HG03439 (cell line): ENCODE results near the gene EMILIN1.
"Not testable (repeated sequence)": the region's sequence is repeated elsewhere in the genome, so short reads cannot be mapped to it uniquely, and the experiment has no call there.

Experiments
- ATAC-seq: cut with Tn5 transposase; IDR thresholded peaks from one replicate; pipeline ENCODE4 v1.9.1; 2021; ENCODE audit warnings: mild to moderate bottlenecking, moderate library complexity; ENCODE audit not compliant: unreplicated experiment

Gene EMILIN1

DNA sequence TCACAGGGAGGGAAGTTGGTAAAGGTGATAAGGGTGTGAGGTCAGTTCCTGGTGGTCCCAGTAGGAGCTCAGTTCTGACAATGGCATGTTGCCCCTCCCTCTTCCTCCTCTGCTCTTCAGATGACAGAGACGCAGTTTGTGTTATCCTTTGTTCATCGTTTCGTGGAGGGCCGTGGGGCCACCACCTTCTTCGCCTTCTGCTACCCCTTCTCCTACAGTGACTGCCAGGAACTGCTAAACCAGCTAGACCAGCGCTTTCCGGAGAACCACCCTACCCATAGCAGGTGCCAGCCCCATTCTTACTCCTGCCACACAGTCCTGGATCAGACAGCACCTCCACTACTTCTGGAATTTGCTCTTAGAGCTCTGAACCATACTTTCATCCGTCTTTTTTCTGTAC lies 24.6 kb upstream of the EMILIN1 start:
- no peak for ATAC-seq

DNA sequence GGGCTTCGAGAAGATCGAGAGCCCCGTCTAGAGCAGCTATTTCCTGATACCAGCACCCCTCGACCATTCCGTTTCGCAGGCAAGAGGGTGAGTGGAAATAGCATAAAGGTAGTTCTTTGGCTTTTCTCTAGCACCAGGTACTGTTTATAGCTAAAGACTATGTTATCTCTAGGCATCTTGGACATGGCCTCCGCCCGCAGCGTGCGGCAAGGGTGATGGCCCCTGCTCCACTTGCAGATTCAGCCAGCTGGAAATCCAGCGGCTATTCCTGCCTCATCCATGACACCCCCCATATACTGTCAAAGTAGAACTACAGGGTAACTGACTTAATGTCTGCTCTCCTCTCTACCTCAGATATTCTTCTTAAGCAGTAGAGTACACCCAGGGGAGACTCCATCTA lies 23.7 kb upstream of the EMILIN1 start:
- ATAC-seq: no peak

DNA sequence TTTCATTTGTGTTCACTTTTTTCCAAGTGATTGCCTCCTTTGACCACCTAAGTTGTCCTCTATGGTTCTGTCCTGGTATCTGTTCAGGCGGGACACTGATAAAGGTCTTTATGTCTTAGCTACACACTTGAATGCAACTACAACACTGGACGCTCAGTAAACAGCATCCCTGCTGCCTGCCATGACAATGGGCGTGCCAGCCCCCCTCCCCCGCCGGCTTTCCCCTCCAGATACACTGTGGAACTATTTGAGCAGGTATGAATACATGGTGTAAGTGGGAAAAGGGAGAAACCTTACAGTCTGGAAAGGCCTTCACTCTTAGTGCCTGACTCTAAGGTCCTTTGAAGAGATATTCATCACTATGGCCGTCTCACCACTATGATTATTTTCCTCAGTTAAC lies 21.2 kb upstream of the EMILIN1 start:
- ATAC-seq: no peak

DNA sequence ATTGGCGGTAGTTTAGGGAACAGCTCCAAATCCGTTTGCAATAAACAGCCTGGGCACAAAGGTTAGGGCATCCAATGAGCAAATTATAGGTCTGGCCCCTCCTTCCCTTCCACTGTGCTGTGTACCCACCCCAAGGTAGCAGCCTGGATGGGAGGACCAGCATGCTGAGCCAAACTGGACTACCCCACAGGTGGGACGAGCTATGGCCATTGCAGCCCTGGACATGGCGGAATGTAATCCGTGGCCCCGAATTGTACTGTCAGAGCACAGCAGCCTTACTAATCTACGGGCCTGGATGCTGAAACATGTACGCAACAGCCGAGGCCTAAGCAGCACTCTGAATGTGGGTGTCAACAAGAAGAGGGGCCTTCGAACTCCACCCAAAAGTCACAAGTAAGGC lies 20.2 kb upstream of the EMILIN1 start:
- no peak for ATAC-seq

DNA sequence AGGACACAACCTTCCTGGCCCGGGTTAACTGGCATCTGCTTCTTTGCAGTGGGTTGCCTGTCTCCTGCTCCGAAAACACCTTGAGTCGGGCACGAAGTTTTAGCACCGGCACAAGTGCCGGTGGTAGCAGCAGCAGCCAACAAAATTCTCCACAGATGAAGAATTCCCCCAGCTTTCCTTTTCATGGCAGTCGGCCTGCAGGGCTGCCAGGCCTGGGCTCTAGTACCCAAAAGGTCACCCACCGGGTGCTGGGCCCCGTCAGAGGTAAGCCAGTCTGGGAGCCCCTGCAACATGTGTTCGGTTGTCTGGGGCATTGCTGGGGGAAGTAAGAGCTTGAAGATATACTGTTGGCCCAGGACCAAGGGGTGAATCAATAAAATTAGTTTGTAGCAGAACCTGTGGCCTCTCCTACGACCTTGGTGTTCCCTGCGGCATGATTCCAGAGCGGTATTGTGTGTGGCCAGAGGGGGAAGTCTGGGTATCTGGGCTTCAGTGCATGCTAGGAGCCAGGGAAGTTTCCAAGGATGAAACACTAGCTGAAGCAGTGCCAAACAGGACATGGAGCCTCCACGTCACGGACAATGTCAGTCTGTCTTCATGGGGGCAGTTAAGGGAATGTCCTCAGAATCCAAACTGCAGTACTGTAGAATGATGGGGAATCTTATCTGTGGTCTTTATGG lies 19.1 kb upstream of the EMILIN1 start:
- ATAC-seq: no peak

DNA sequence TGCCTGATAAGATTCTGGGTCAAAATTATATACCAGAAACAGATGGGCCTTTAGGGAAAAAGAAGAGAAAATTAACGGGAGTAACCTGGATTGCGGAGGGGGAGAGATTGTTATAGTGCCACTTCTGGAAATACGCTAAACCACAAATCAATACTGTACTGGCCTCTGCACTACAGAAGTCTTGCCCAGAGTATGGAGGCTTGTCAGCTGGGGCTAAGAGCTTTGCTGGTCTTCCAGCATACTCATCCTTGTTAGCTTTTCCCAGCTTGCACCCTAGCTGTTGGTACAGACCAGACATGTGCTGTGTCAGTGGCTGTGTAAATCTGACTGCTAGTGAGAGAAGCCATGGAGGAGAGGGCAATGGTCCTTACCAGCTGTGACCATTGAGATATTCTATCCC lies 18.1 kb upstream of the EMILIN1 start:
- ATAC-seq: no peak

DNA sequence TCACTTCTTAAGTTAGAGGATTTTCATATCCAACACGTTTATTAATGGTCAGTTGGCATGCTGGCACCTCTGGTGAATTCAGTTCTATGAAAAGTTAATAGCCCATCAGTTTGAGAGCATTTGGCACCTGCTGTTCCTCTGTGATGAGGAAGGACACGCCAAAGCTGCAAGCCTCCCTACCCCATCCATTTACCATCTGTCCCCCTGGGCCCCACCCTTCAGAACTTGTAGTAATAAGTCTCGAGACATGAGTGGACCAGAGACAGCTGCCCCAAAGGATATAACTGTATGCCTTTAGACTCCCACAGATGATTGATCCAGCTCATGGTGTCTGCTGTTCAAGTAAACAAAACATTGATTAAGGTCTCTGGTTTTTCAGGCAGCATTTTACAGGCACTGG lies 13.3 kb upstream of the EMILIN1 start:
- no peak for ATAC-seq

DNA sequence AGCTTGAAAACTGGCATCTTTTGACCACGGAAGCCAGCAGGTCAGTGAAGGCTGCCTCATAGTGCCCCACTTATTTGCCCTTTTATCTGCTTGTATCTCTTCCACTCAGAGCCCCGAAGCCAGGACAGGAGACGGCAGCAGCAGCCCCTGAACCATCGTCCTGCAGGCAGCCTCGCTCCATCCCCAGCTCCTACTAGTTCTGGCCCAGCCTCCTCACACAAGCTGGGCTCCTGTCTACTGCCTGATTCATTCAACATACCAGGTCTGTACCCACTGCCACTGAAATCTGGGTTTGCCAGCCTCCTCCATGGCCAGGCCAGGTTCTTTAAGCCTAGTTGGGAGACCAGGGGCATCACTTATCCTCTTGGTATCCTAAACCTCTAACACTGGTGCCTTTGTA lies 11.0 kb upstream of the EMILIN1 start:
- no peak for ATAC-seq

DNA sequence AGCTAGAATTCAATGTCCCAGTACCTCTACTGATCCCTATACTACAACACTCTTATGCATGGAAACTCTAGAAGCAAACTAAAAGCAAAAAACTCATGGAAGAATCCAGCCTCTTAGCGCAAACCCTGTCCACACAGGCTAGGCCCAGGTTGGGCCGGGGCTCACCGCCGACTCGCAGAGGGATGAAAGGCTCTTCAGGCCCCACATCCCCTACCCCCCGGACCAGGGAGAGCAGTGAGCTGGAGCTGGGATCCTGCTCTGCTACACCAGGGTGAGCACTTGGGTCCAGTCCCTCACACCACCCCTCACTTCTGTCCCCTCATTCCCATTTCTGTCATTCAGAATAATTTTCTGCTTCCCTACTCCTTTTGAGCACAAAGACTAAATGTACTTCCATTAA lies 9.0 kb upstream of the EMILIN1 start:
- ATAC-seq: no peak

DNA sequence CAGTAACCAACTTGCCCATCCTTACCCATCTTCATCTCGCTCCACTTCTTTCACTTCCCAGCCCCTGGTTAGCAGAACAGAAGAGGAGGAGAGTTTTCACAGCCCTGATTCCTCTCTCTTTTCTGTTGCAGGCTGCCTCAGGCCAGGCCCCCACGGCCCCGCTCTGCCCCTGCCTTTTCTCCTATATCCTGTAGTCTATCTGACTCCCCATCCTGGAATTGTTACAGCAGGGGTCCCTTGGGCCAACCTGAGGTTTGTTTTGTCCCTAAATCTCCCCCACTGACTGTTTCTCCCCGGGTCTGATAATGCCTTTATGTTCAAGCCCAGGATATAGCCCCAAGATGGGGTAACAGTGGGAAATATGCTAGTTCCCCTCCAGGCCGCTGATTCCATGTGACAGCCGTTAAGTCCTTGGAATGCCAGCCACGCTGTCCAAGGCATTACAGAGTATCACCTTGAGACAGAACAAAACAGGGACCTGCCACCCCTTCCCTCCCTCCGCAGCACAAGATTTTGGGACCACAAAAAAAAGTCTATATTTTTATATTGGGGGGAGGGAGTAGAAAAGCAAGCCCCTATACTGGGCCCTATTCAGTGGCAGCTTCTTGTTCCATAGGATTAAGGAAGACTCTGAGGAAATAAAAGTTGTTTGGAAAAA lies 8.3 kb upstream of the EMILIN1 start:
- ATAC-seq: no peak

DNA sequence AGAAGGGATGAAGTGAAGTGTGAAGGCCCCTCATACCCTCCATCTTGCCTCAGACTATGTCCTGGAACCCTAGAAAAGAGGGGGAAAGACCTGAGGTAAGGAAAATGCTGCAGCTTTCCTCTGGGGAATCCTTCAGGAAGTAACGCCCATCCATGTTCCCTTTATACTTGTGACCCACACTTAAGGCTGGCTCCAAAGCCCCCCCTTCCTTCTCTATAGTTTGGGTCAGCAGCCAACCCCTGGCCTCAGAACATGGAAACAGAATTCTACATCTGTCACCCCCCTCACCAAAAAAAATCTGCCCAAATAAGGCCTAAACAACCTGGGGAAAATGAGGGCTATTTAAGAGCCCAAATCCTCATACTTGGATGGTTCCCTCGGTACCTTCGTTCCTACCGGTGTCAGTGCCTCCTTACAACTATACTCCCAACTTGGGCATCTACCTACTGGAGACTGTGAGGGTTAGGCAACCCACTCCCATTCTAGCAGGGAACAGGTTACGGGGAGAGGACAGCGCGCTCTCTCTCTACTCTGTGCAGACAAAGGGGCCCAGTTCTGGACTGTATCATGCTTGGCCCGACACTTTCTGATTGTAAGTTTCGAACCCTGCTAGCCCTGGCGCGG lies 7.7 kb upstream of the EMILIN1 start:
- peak; percentile 8 for ATAC-seq

DNA sequence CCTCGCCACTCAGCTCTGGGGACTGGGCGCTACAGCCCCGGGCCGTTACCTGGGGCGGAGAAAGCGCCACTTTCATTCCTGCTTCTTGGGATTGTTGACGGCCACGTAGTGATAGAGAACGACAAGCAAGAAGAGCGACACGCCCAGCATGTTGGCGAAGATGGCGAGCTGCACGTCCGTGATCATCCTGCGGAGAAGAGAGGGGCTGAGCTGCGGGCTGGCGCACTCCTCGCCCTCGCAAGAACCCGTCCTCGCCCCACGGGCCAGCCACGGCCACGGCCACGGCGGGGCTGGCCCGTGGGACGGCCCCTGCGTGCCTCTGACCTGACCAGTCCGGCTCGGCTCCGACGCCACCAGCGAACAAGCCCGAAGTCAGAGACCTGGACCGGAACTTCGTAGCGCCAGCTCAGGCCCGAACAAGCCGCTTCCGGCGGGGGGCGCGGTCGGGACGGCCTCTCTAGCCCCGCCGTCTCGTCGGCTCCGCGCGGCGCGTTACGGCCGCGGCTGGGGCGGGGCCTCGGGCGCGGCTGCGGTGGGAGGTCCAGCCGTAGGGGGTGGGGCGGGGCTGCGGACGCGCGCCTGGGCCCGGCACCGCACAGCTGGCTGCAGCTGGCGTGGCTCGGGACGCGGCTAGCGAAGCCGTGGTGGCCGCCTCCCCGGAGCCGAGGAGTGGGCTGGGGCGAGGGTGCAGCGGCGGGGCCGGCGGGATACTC lies 7.0 kb upstream of the EMILIN1 start, which contains the start of gene OST4:
TSS of gene OST4 (minus strand) at position 378 of the 713 bp plus-strand sequence.
- peak; percentile 89 for ATAC-seq

DNA sequence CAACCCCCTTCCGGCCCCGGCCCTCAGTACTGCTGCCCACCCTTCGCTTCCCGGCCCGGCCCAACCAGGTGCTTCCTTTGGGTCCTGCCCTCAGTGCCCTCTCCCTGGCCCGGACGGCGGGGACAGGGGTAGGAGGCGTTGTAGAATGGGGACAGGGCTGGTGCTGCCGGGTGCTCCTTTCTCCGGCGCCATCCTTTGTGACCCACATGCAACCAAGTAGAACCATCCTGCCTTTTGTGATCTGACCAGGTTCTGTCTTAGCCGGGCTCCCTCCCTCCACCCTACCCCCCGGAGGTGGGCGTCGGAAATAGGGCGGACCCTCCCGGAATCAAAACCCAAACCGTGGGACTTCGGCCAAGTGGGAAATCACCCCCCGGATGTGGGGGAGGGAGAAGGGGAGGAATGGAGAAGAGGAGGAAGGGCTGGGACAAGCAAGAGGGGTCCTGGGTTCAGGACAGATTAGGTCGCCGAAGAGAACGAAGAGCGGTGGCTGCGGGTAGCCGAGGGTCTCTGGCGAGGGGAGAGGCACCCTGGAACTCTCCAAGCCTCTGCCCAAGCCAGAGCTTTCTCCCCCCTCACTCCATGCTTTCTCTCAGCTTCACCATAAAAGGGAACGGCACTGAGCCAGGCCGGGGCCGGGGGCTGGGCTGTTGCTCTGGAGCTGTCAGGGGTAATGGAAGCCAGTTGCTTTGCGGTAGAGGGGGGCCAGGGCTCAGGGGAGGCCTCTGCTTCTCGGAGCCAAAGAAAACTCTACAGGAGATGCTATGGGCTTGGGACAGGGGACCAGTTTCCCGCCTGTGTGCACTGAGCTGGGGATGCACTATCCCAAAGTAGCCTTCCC lies 6.2 kb upstream of the EMILIN1 start:
- ATAC-seq: peak; percentile 2

DNA sequence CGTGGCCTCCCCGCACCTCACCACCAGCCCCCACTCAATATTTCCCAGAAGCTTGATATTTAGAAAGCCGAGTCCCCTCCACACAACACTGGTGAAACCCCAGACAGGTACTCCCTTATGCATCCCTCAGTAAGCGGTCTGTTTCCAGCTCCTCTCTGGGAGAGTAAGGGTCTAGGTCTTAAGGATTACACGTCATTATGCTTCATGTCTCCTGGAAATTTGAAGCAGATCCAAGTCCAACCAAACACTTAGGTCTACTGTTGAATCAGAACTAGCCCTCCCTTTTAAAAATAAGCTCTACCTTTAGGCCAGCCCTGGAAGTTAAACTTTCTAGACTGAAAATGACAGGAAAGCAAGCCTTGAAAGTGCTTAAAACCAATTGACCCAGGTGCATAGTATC lies 5.5 kb upstream of the EMILIN1 start:
- ATAC-seq: no peak

DNA sequence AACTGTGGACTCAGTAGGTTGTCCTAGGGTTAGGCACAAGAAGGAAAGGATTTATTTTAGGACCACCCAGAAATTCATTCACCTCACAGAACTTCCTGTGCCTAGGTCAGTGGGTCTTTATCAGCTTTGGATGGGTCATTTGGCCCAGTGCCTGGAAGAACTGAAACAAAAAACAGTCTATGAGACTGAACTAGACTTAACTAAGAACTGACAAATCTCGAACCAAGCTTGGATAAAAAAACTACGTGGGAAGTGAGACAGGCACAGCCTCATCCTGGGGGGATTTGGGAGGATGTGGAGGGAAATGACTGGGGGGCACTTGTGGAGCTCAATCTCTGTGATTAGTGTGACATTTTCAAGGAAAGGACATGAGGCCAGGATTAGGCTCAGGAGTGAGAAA lies 4.6 kb upstream of the EMILIN1 start:
- no peak for ATAC-seq

DNA sequence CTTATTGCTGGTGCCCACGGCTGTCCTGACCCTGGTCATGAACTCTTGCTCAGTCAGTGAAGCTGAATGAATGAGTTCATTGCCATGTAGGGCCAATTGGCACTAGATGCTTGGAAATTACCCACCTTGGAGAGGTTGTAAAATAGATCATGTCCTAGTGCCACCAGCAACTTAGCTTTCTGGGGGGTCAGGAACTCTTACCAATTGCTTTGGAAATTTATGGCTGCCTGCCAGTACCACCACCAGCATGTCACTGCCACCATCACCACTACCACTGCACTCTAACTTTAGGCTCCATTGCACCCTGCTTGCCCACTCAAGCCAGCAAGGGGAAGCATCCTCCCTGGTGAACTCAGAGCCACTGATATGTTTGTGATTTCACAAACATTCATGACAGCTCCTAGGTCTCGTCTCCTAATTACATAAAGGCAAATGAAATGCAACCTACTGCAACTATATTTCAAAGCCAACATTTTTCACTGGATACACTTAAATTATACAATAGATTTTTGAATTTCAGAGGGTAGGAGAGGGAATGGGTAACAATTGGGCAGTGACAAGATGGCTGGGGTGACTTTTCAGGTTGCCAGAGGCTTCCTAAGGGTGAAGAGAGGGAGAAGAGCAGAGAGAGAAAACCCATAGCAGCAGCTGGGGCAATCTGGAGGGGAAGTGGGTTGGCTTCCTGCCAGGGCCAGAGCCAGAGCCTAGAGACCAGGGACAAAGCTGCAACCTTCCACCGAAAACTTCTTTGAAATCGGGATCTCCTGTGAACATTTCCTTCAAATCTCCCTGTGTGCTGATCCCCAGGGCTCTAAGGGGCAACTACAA lies 3.5 kb upstream of the EMILIN1 start:
- ATAC-seq: no peak

DNA sequence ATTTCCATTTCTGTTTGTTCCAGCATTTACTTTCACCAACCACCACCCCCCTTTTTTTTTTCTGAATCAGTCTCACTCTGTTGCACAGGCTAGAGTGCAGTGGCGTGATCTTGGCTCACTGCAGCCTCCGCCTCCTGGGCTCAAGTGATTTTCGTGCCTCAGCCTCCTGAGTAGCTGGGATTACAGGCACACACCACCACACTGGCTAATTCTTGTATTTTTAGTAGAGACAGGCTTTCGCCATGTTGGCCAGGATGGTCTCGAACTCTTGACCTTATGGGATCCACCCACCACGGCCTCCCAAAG lies 2.9 kb upstream of the EMILIN1 start:
- ATAC-seq: not testable (repeated sequence)

DNA sequence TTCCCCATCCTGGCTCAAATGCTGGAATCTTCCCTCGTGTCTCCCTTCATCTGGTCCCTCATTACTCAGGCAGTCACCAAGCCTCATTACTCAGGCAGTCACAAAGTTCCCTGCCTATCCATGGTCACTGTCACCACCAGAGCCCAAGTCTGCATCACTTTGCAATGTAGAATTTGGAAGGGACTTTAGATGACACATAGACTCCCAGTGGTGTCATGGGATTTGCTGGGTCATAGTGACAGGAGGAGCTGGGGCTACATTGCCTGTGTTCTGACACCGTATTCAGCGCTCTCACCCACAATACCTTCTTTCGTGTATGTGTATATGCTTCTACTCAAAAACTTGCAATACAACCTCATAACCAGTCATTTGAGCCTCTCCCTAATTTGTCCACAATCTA lies 2.1 kb upstream of the EMILIN1 start:
- no peak for ATAC-seq

DNA sequence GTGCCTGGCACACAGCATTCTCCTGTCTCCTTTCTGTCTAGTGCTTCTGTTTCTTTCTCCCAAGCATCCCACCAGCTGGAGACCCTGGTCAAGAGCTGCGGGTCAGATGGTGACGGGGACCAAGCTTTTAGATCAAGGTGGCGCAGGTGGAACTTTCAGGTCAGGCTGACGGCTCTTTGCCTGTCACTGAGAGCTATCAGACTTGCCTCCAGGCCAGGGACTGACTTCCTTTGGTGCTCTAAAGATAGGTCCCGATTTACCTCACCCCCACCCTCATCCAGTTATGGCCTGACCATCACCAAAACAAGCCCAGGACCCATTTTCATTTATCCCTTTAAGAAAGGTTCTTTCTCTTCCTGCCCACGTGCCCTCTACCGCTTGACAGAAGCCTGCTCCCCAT lies 1.2 kb upstream of the EMILIN1 start:
- ATAC-seq: no peak
